Aorta (tissue), 5 donors: Measurements from ENCODE around the gene TMEM178B. TPM values are rescaled to one million over a fixed set of nuclear protein-coding genes. Genes with fewer than 3 reads are reported as not detected.

Experiments
- ATAC-seq: fragments of 200-7000 bp; cut with Tn5 transposase; one replicate; pipeline ENCODE4 v1.9.1; 2022; ENCODE audit warnings: moderate library complexity; ENCODE audit not compliant: low FRiP score
- DNase-seq, 2 donors: peaks; one replicate each; pipeline ENCODE4 v3.0.0-alpha.2; 2020
- H3K27ac ChIP-seq, 2 donors: one replicate each; pipeline ENCODE4 v1.5.1; 2013; ENCODE audit warnings: low read length in 2 of 2, mild to moderate bottlenecking in 2 of 2, moderate library complexity in 2 of 2, control low read depth in 1 of 2, inconsistent platforms in 1 of 2, low read depth in 1 of 2
- H3K27me3 ChIP-seq, 2 donors: one replicate each; pipeline ENCODE4 v1.6.1; 2013; ENCODE audit warnings: control low read depth in 1 of 2, low read length in 1 of 2, mild to moderate bottlenecking in 1 of 2, moderate library complexity in 1 of 2; ENCODE audit not compliant: insufficient read depth in 2 of 2, control insufficient read depth in 1 of 2
- H3K36me3 ChIP-seq, 2 donors: one replicate each; pipeline ENCODE4 v1.6.1; 2013; ENCODE audit warnings: control low read depth in 1 of 2, low read length in 1 of 2, mild to moderate bottlenecking in 1 of 2; ENCODE audit not compliant: insufficient read depth in 2 of 2, control insufficient read depth in 1 of 2
- H3K4me1 ChIP-seq, 2 donors: one replicate each; pipeline ENCODE4 v1.6.1; 2013; ENCODE audit warnings: low read length in 2 of 2, control low read depth in 1 of 2, mild to moderate bottlenecking in 1 of 2, moderate library complexity in 1 of 2; ENCODE audit not compliant: insufficient read depth in 2 of 2, control insufficient read depth in 1 of 2
- H3K4me3 ChIP-seq, 2 donors: one replicate each; pipeline ENCODE4 v1.5.1; 2013; ENCODE audit warnings: low read length in 2 of 2, control low read depth in 1 of 2, mild to moderate bottlenecking in 1 of 2
- H3K9me3 ChIP-seq: one replicate; pipeline ENCODE4 v1.6.1; 2013; ENCODE audit warnings: mild to moderate bottlenecking, low read length; ENCODE audit not compliant: control insufficient read depth
- WGBS, 2 donors: extraction: QIAGEN DNeasy Blood & Tissue Kit; methylation state at CpG; one replicate each; pipeline ENCODE4 v1.1.7; 2013; 5-methylcytosine and 5-hydroxymethylcytosine counted together
- intact Hi-C, 2 donors: fragments of 100-400 bp; cut with DNase I; formaldehyde crosslinking; loops; one replicate each; pipeline versions ENCODE4 v1.14.2 to v1.15.0; 2022
- polyA plus RNA-seq, 2 donors: library from polyadenylated mRNA; stranded (reverse); fragments of 200-250 nt; gene quantifications; one replicate each; pipeline ENCODE4 v1.2.3, GENCODE V29; 2013
- total RNA-seq, 2 donors: library from RNA; stranded (reverse); fragmentation: NEBNext Ultra II Directional; extraction: Animal tissue kit (Norgen Biotek cat#: 25700); gene quantifications; one replicate each; pipeline ENCODE4 v1.2.1, GENCODE V29; 2021
- donor health status: healthy with polysubstance abuse.
- donor health status: Bipolar disorder and iron deficiency.
- donor health status: DM: no; HTN: no; CAD: no.
- donor health status: DM: no; HTN: no; CAD: no.
- donor health status: DM: yes; HTN: yes; CAD: no.

The TMEM178B gene
- total and polyA plus RNA-seq, 4 donors = 0.05 to 0.42 (median 0.19) TPM

DNA sequence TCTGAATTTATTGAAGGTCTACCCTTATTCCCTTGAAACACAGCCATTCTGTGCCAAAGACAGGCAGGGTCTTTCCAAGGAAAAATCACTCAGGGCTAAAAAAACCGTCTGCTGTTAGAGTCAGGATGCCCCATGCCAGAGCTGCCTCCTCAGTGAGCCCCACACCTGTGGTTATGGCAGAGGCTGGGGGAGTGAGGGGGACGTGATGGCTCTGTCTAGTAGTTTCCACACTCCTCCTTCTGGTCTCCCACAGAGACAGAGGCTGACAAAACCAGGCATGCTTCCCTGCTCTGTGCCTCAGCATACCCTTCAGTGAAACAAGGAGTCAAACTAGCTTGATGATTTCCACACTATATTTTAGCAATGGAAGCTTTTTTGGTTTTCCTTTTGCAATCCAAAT lies 365.3 kb downstream of the TMEM178B start:
- intact Hi-C loops = no loop called here
- no peaks in the 10 kb centered on the region for H3K36me3 ChIP-seq
- no peaks in the 10 kb centered on the region for H3K4me1 ChIP-seq
- H3K9me3 ChIP-seq = no peaks in the 10 kb centered on the region
- no peaks in the 10 kb centered on the region for H3K27me3 ChIP-seq
- DNase-seq = no peak
- ATAC-seq = no peak
- 40 to 42% methylated on average over 2 of the region's 2 CpGs for WGBS, 2 donors
- H3K4me3 ChIP-seq = no peak overlapping the region
- no peak overlapping the region for H3K27ac ChIP-seq

DNA sequence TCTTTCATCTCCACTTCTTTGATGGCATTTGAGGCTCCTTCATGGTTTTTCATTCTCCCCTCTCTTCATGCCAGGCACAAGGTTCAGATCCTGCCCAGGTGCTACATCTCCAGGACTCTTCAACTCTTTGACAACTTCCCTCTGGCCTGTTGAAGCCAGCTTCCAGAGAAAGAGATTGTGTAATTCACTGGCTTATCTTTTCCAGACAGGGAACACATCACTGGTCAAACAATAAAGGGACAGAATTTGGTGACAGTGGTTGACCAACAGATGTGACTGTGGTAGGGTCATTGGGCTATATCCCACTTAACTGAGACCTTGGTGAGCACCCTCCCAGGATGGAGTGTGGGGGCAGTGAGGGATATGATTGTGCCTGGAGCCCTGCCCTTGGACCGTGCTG lies 365.9 kb downstream of the TMEM178B start:
- Histone ChIP-seq H3K27me3 (no peaks in the 10 kb centered on the region), H3K4me1 (no peaks in the 10 kb centered on the region), H3K36me3 (no peaks in the 10 kb centered on the region), H3K27ac (no peak overlapping the region), H3K4me3 (no peak overlapping the region), H3K9me3 (no peaks in the 10 kb centered on the region)
- DNase-seq (no peak), ATAC-seq (no peak)
- intact Hi-C loops = no loop called here
- 59 to 65% methylated on average over 1 of the region's 1 CpG for WGBS, 2 donors

DNA sequence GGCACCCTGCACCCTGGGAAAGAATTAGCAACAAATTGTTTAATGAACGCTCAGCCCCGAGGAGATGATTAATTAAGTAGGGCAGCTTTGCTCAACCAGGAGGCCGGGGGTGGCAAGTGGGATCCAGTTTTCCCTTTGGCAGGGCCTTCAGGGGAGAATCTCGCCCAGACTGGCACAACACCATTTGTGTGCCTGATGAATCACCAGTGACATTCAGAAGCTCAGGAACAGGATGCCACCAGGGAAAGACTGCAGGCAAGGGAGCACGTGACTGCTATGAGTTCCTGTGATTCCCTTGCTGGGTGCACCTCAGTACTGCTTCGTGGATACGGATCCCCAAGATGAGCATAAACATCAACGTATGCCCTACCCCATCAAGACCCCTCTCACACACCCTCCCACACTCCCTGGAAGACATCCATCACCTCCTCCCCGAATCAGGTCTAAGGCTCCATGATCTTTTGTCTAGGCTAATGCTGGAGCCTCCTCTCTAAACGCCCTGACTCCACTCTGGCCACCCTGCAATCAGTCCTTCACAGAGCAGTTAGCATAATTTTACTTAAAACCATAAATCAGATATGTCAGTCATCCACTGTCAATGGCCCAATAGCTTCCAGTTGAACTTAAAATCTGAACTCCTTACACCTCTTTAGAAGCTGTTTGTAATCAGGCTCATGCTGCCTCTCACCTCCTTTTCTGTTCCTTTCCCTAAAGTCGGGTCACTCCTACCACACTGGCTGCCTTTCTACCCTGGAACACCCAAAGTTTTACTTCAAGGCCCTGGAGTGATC lies 368.2 kb downstream of the TMEM178B start:
- no peak overlapping the region for H3K4me3 ChIP-seq
- 66 to 71% methylated on average over 11 of the region's 11 CpGs for WGBS, 2 donors
- H3K27ac ChIP-seq = no peak overlapping the region
- H3K9me3 ChIP-seq = no peaks in the 10 kb centered on the region
- H3K27me3 ChIP-seq = no peaks in the 10 kb centered on the region
- intact Hi-C loops = no loop called here
- no peaks in the 10 kb centered on the region for H3K36me3 ChIP-seq
- ATAC-seq = no peak
- no peaks in the 10 kb centered on the region for H3K4me1 ChIP-seq
- DNase-seq = no peak

DNA sequence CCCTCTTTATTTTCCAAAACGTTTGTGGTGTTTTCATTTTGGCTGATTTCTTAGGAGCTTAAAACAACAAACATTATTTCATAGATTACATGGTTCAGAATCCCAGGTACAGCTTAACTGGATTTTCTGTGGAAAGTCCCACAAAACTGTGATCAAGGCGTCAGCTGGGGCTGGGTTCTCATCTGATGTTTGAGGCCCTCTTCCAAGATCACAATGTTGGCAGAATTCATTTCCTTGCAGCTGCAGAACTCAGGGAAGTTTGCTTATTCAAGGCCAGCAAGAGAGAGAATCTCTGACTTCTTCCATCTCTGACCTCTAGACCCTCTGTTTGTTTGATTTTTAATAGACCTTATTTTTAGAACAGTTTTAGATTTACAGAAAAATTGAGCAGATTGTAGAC lies 368.9 kb downstream of the TMEM178B start:
- Histone ChIP-seq H3K4me1 (no peaks in the 10 kb centered on the region), H3K9me3 (no peaks in the 10 kb centered on the region), H3K36me3 (no peaks in the 10 kb centered on the region), H3K27me3 (no peaks in the 10 kb centered on the region), H3K27ac (no peak overlapping the region), H3K4me3 (no peak overlapping the region)
- intact Hi-C loops = no loop called here
- ATAC-seq = no peak
- DNase-seq = no peak
- 21 to 30% methylated on average over 2 of the region's 2 CpGs for WGBS, 2 donors

DNA sequence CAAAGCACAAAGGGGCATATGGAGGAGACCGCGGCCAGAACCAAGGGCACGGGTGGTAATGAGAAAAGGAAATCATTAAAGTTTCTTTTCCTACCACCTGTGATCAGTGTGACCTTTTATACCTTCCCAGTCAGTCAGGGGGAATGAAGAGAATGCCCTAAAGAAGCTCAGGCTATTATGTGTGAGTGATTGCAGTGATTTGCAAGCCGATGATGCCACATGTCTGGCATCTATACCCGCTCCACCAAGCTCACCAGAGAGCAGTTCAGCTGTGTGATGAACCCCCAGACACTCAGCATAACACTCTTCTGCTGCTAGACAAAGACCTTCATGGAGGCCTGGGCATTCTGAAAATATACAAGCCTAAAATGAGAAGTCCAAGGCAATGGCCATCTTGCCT lies 371.1 kb downstream of the TMEM178B start:
- no peaks in the 10 kb centered on the region for H3K9me3 ChIP-seq
- DNase-seq = no peak
- H3K27me3 ChIP-seq = no peaks in the 10 kb centered on the region
- H3K36me3 ChIP-seq = no peaks in the 10 kb centered on the region
- no peak overlapping the region for H3K27ac ChIP-seq
- ATAC-seq = no peak
- no peak overlapping the region for H3K4me3 ChIP-seq
- intact Hi-C loops = no loop called here
- no peaks in the 10 kb centered on the region for H3K4me1 ChIP-seq
- WGBS, 2 donors = 87 to 88% methylated on average over 5 of the region's 5 CpGs

DNA sequence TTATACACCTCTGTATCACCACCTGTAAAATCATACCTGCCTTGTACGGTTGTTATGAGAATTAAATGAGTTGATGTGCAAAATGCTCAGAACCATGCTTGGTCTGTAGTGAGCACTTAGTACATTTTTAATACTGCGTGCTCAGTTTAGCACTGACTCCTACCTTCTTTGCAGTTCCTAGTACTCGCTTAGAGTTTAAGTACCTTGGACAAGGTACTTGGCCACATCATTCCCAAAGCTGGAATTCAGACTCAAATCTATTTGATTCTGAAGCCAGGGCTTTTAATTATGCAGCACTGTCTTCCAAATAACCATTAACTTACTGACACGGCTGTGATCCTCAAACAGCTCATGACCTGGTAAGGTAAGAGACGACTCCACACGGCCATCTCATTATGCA lies 377.4 kb downstream of the TMEM178B start:
- Histone ChIP-seq H3K4me1 (no peaks in the 10 kb centered on the region), H3K27ac (no peak overlapping the region), H3K27me3 (no peaks in the 10 kb centered on the region), H3K4me3 (no peak overlapping the region), H3K36me3 (no peaks in the 10 kb centered on the region), H3K9me3 (no peaks in the 10 kb centered on the region)
- DNase-seq (no peak), ATAC-seq (no peak)
- 81 to 83% methylated on average over 6 of the region's 6 CpGs for WGBS, 2 donors
- intact Hi-C loops = no loop called here

DNA sequence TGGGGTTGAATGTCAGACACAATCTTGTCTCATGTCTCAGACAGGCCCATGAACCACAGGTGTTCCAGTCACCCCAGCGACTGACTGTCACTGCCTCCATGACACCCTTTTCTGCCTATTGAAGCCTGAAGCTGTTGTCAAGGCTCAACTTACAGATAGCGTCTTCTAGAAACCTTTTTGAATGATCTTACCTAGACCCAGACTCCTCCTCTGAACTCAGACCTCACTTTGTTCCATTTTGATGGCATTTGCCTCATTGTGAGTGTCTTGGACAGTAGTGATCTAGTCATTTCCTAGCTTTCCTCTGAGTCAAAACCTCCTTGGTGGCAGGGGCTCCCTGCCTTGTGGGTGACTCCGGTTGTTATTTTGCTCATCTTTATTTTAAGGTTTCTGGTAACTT lies 379.0 kb downstream of the TMEM178B start:
- 83 to 86% methylated on average over 3 of the region's 3 CpGs for WGBS, 2 donors
- ATAC-seq = no peak

DNA sequence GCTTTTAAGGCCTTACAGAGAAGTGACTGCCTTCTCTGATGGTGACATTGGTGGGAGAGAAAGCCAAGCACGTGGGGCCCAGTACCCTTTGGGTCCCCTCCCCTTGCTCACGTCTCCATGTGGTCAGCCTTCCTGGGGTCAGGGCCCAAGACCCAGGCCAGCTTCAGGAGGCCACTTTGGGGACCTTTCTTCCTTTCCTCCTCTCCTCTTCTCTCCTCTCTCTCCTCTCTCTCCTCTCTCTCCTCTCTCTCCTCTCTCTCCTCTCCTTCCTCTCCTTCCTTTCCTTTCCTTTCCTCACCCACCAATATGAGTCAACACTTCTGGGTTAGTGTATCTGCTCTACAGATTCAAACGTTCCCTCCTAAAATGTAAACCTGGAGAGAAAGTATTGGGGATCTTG lies 380.5 kb downstream of the TMEM178B start:
- WGBS, 2 donors = 63 to 66% methylated on average over 3 of the region's 3 CpGs
- H3K27ac ChIP-seq = no peak overlapping the region

More for the DNA sequence above, 379.0 kb downstream of the TMEM178B start:
- intact Hi-C loops = no loop called here
- no peaks in the 10 kb centered on the region for H3K27me3 ChIP-seq
- DNase-seq = no peak
- H3K36me3 ChIP-seq = no peaks in the 10 kb centered on the region
- no peak overlapping the region for H3K4me3 ChIP-seq
- H3K9me3 ChIP-seq = no peaks in the 10 kb centered on the region
- H3K27ac ChIP-seq = no peak overlapping the region
- no peaks in the 10 kb centered on the region for H3K4me1 ChIP-seq

DNA sequence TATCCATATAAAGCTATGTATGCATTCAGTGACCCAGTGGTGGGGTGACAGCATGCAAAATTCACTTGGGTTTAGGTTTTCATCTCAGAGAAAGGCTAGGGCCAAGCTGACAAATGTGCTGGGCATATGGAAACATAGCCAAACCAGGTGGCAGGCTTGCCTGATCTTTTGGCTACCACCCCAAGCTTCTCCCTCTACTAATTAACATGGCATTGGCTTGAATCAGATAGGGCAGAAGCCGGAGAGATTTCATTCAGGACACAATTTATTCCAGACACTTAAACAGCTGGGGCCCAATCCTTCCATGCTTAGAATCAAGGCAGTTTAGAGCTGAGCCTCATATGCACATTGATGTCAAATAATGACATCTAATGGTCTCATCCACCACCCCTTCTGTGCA lies 381.9 kb downstream of the TMEM178B start:
- 80 to 87% methylated on average over 1 of the region's 1 CpG for WGBS, 2 donors
- Histone ChIP-seq H3K4me1 (no peaks in the 10 kb centered on the region), H3K27ac (no peak overlapping the region), H3K36me3 (no peaks in the 10 kb centered on the region), H3K9me3 (no peaks in the 10 kb centered on the region), H3K27me3 (no peaks in the 10 kb centered on the region), H3K4me3 (no peak overlapping the region)
- intact Hi-C loops = no loop called here
- no peak for ATAC-seq
- no peak for DNase-seq

More for the DNA sequence above, 380.5 kb downstream of the TMEM178B start:
- DNase-seq (no peak), ATAC-seq (no peak)
- intact Hi-C loops = no loop called here
- Histone ChIP-seq H3K4me3 (no peak overlapping the region), H3K36me3 (no peaks in the 10 kb centered on the region), H3K27me3 (no peaks in the 10 kb centered on the region), H3K9me3 (no peaks in the 10 kb centered on the region), H3K4me1 (no peaks in the 10 kb centered on the region)
